Measurements from ENCODE around the gene GAL3ST1. TPM values are rescaled to one million over a fixed set of nuclear protein-coding genes. Genes with fewer than 3 reads are reported as not detected.
"Not testable (repeated sequence)": the region's sequence is repeated elsewhere in the genome, so short reads cannot be mapped to it uniquely, and the experiment has no call there.

GAL3ST1 gene
- polyA plus RNA-seq, 1 experiment: 0.06 TPM

- H3K9me3 ChIP-seq (ENCODE audit: control insufficient read depth, insufficient read depth, low read length): no peaks in the 10 kb centered on the region; the same call in 1 of the 2 replicates
- peaks cover 39% of the 10 kb centered on the region for H3K27me3 ChIP-seq (ENCODE audit: control insufficient read depth, insufficient read depth, low read length)
- no peak within 1 kb of the TSS for H3K27ac ChIP-seq (ENCODE audit: low read depth, low read length)
- ChIA-PET CTCF (no interaction called here), POLR2A (no interaction called here)
- no peak for DNase-seq (ENCODE audit: low read depth, low spot score)
- TF ChIP-seq CTCF (IDR thresholded peaks at IDR 0.05; ENCODE audit: low read depth, low read length): no peak
- no peak within 1 kb of the TSS for H3K4me3 ChIP-seq (ENCODE audit: low read depth, low read length)
These were observed 27.8 kb downstream of the GAL3ST1 start, which contains the start of gene SEC14L6 for GRCh38 chr22:30546616-30547015. TSS of gene SEC14L6 (minus strand) at chr22:30546741. CDS start at chr22:30546682, 59 bp downstream.

GRCh38 chr22:30542811-30543188 lies 31.7 kb downstream of the GAL3ST1 start:
- CTCF ChIA-PET: interaction anchor here (0.9 kb wide), 1 partner anchor 57 kb away, joined by 3 read pairs; no protein-coding TSS in a partner anchor
- no peak overlapping the region for H3K27ac ChIP-seq (ENCODE audit: low read depth, low read length)
- POLR2A ChIA-PET: no interaction called here
- H3K27me3 ChIP-seq (ENCODE audit: control insufficient read depth, insufficient read depth, low read length): peaks cover 33% of the 10 kb centered on the region
- H3K4me3 ChIP-seq (ENCODE audit: low read depth, low read length): no peak overlapping the region
- H3K9me3 ChIP-seq (ENCODE audit: control insufficient read depth, insufficient read depth, low read length): no peaks in the 10 kb centered on the region; the same call in 1 of the 2 replicates
- no peak for TF ChIP-seq CTCF (IDR thresholded peaks at IDR 0.05; ENCODE audit: low read depth, low read length)
- no peak for DNase-seq (ENCODE audit: low read depth, low spot score)

- CTCF ChIA-PET: interaction anchor here (0.9 kb wide), 1 partner anchor 57 kb away, joined by 3 read pairs; no protein-coding TSS in a partner anchor
- H3K4me3 ChIP-seq (ENCODE audit: low read depth, low read length): no peak overlapping the region
- no peak for DNase-seq (ENCODE audit: low read depth, low spot score)
These were observed 32.3 kb downstream of the GAL3ST1 start for GRCh38 chr22:30541961-30542810.

GRCh38 chr22:30541511-30541910 lies 33.0 kb downstream of the GAL3ST1 start:
- H3K4me3 ChIP-seq (ENCODE audit: low read depth, low read length); H3K27ac ChIP-seq (ENCODE audit: low read depth, low read length); H3K9me3 ChIP-seq (ENCODE audit: control insufficient read depth, insufficient read depth, low read length); DNase-seq (ENCODE audit: low read depth, low spot score): not testable (repeated sequence)
- ChIA-PET POLR2A (interaction anchor here (0.6 kb wide), 1 partner anchor 117 kb away, joined by 3 read pairs; no protein-coding TSS in a partner anchor), CTCF (interaction anchor here (0.9 kb wide), 1 partner anchor 56 kb away, joined by 3 read pairs; no protein-coding TSS in a partner anchor)
- peaks cover 25% of the 10 kb centered on the region for H3K27me3 ChIP-seq (ENCODE audit: control insufficient read depth, insufficient read depth, low read length)

More at GRCh38 chr22:30541961-30542810, 32.3 kb downstream of the GAL3ST1 start:
- TF ChIP-seq CTCF (IDR thresholded peaks at IDR 0.05; ENCODE audit: low read depth, low read length): no peak
- POLR2A ChIA-PET: no interaction called here
- H3K27ac ChIP-seq (ENCODE audit: low read depth, low read length): no peak overlapping the region
- no peaks in the 10 kb centered on the region; the same call in 1 of the 2 replicates for H3K9me3 ChIP-seq (ENCODE audit: control insufficient read depth, insufficient read depth, low read length)
- H3K27me3 ChIP-seq (ENCODE audit: control insufficient read depth, insufficient read depth, low read length): peaks cover 30% of the 10 kb centered on the region

- no peak for TF ChIP-seq CTCF (IDR thresholded peaks at IDR 0.05; ENCODE audit: low read depth, low read length)
- Histone ChIP-seq H3K9me3 (ENCODE audit: control insufficient read depth, insufficient read depth, low read length) (no peaks in the 10 kb centered on the region; the same call in 1 of the 2 replicates), H3K27ac (ENCODE audit: low read depth, low read length) (no peak overlapping the region), H3K27me3 (ENCODE audit: control insufficient read depth, insufficient read depth, low read length) (peaks cover 25% of the 10 kb centered on the region), H3K4me3 (ENCODE audit: low read depth, low read length) (no peak overlapping the region)
- POLR2A ChIA-PET: no interaction called here
- CTCF ChIA-PET: no interaction called here
- DNase-seq (ENCODE audit: low read depth, low spot score): no peak
These were observed 35.1 kb downstream of the GAL3ST1 start for GRCh38 chr22:30539368-30539767.

Data from AG04450 (cell line).